SU-DHL-6 (cell line): ENCODE results near the gene CNTFR.

Experiments used
- H2AFZ ChIP-seq: fragments of 200-600 bp; sonication (generic); 2 replicates; pipeline ENCODE4 v1.6.1; 2014; ENCODE audit warnings: low read depth, mild to moderate bottlenecking, moderate library complexity, mixed read lengths, antibody characterized with exemption, low read length; ENCODE audit not compliant: severe bottlenecking
- H3F3A ChIP-seq: fragments of 200-600 bp; shearing (Covaris generic); 2 replicates; pipeline ENCODE4 v1.6.0; 2016; ENCODE audit warnings: antibody characterized with exemption, mild to moderate bottlenecking; ENCODE audit not compliant: insufficient read depth
- H3K27ac ChIP-seq: fragments of 200-600 bp; sonication (generic); 2 replicates; pipeline ENCODE4 v1.5.1; 2016; ENCODE audit warnings: low read depth, mild to moderate bottlenecking, low read length, moderate library complexity, mixed read lengths
- H3K27me3 ChIP-seq: fragments of 200-600 bp; sonication (generic), shearing (Covaris generic); 2 replicates; pipeline ENCODE4 v1.6.0; 2014; ENCODE audit warnings: mild to moderate bottlenecking, low read length
- H3K36me3 ChIP-seq: fragments of 200-600 bp; sonication (generic); 2 replicates; pipeline ENCODE4 v1.6.1; 2014; ENCODE audit warnings: mild to moderate bottlenecking, low read length, mixed read lengths
- H3K4me2 ChIP-seq: fragments of 300-600, 200-600 bp; shearing (Covaris generic), sonication (generic); 2 replicates; pipeline ENCODE4 v1.6.0; 2014; ENCODE audit warnings: low read length, low read depth, mild to moderate bottlenecking; ENCODE audit not compliant: poor library complexity, severe bottlenecking
- H3K4me3 ChIP-seq: fragments of 200-600 bp; sonication (generic); 2 replicates; pipeline ENCODE4 v1.5.1; 2014; ENCODE audit warnings: antibody characterized with exemption, low read length, mild to moderate bottlenecking, mixed read lengths; ENCODE audit not compliant: insufficient read depth, poor library complexity, severe bottlenecking
- H3K79me2 ChIP-seq: fragments of 200-600 bp; sonication (generic); 2 replicates; pipeline ENCODE4 v1.6.1; 2014; ENCODE audit warnings: mild to moderate bottlenecking, low read length, moderate library complexity; ENCODE audit not compliant: insufficient read depth
- H3K9ac ChIP-seq: fragments of 200-600 bp; sonication (generic); 2 replicates; pipeline ENCODE4 v1.7.0; 2014; ENCODE audit warnings: mild to moderate bottlenecking, low read length
- H3K9me2 ChIP-seq: fragments of 200-600 bp; sonication (generic); replicated peaks from 2 replicates; pipeline ENCODE4 v1.6.1; 2014; ENCODE audit warnings: low read length; ENCODE audit not compliant: insufficient read depth
- H3K9me3 ChIP-seq: fragments of 200-600 bp; sonication (generic); 2 replicates; pipeline ENCODE4 v1.6.1; 2014; ENCODE audit warnings: low read length, mixed read lengths; ENCODE audit not compliant: insufficient read depth
- H4K20me1 ChIP-seq: fragments of 200-600 bp; sonication (generic); 2 replicates; pipeline ENCODE4 v1.6.1; 2014; ENCODE audit warnings: low read depth, mild to moderate bottlenecking, antibody characterized with exemption, low read length, moderate library complexity, mixed read lengths
- CTCF ChIP-seq: fragments of 200-600 bp; sonication (generic); IDR thresholded peaks from one replicate; pipeline ENCODE4 v1.5.1; 2017; ENCODE audit warnings: antibody characterized with exemption, mild to moderate bottlenecking, low read length, moderate library complexity; ENCODE audit not compliant: insufficient read depth, poor library complexity, severe bottlenecking
- EZH2phosphoT487 ChIP-seq: fragments of 200-600 bp; sonication (generic), shearing (Covaris generic); conservative IDR thresholded peaks from 2 replicates; pipeline ENCODE4 v1.6.1; 2018; ENCODE audit warnings: mild to moderate bottlenecking, antibody characterized with exemption, low read length, moderate library complexity, mixed read lengths

Gene CNTFR

GRCh38 chr9:34610434-34611206, 21.1 kb upstream of the CNTFR start:
- H3K27ac ChIP-seq, result no peak overlapping the region
- no peaks in the 10 kb centered on the region for H3K9me3 ChIP-seq
- peak overlapping the region; percentile 61 for H3K4me3 ChIP-seq
- H3K27me3 ChIP-seq, result no peaks in the 10 kb centered on the region
- H3K9ac ChIP-seq, result peak overlapping the region; percentile 74; the same call in 1 of the 2 replicates
- TF ChIP-seq CTCF (no peak), EZH2phosphoT487 (no peak)
- 0 out of 2 replicates have a peak, but pooled peaks cover 7% of the 10 kb centered on the region for H3F3A ChIP-seq
- H3K9me2 ChIP-seq, result no peaks in the 10 kb centered on the region
- H2AFZ ChIP-seq, result no peak overlapping the region
- no peaks in the 10 kb centered on the region for H3K36me3 ChIP-seq
- no peaks in the 10 kb centered on the region for H3K79me2 ChIP-seq
- H4K20me1 ChIP-seq, result no peaks in the 10 kb centered on the region
- peak overlapping the region; percentile 80 for H3K4me2 ChIP-seq

- H3K9me3 ChIP-seq, result no peaks in the 10 kb centered on the region
- no peaks in the 10 kb centered on the region for H3K9me2 ChIP-seq
- no peak overlapping the region for H3K27ac ChIP-seq
- H3K36me3 ChIP-seq, result no peaks in the 10 kb centered on the region
- TF ChIP-seq EZH2phosphoT487 (no peak), CTCF (no peak)
- no peak overlapping the region for H3K4me2 ChIP-seq
- H3K4me3 ChIP-seq, result no peak overlapping the region
- H3K9ac ChIP-seq, result no peak overlapping the region
- H3K27me3 ChIP-seq, result no peaks in the 10 kb centered on the region
- no peaks in the 10 kb centered on the region for H4K20me1 ChIP-seq
- H2AFZ ChIP-seq, result no peak overlapping the region
- no peaks in the 10 kb centered on the region for H3K79me2 ChIP-seq
- no peaks in the 10 kb centered on the region for H3F3A ChIP-seq
Observed at GRCh38 chr9:34607331-34607730, 17.8 kb upstream of the CNTFR start.

- TF ChIP-seq EZH2phosphoT487 (no peak), CTCF (no peak)
- Histone ChIP-seq H3K27ac (no peak overlapping the region), H3K36me3 (no peaks in the 10 kb centered on the region), H3K9ac (no peak overlapping the region), H3F3A (no peaks in the 10 kb centered on the region), H3K9me2 (no peaks in the 10 kb centered on the region), H3K79me2 (no peaks in the 10 kb centered on the region), H3K9me3 (no peaks in the 10 kb centered on the region), H2AFZ (no peak overlapping the region), H3K4me3 (no peak overlapping the region), H4K20me1 (no peaks in the 10 kb centered on the region), H3K4me2 (no peak overlapping the region), H3K27me3 (no peaks in the 10 kb centered on the region)
Observed at GRCh38 chr9:34606905-34607304, 17.4 kb upstream of the CNTFR start.
